Neural progenitor cell (in vitro differentiated cells): ENCODE data around the gene STK39.

Source experiments
- EZH2phosphoT487 ChIP-seq: fragments of 200-600 bp; sonication (generic); IDR thresholded peaks from 2 replicates; pipeline ENCODE4 v1.6.1; 2017; ENCODE audit warnings: antibody characterized with exemption
- TF ChIP-seq, protein P1 (sequence below): fragments of 200-600 bp; sonication (generic); IDR thresholded peaks from 2 replicates; pipeline ENCODE4 v1.5.1; 2017; ENCODE audit warnings: antibody characterized with exemption, mild to moderate bottlenecking

GRCh38 chr2:168097431-168097830 is 150.0 kb downstream of the STK39 start:
- TF ChIP-seq, protein P1, sequence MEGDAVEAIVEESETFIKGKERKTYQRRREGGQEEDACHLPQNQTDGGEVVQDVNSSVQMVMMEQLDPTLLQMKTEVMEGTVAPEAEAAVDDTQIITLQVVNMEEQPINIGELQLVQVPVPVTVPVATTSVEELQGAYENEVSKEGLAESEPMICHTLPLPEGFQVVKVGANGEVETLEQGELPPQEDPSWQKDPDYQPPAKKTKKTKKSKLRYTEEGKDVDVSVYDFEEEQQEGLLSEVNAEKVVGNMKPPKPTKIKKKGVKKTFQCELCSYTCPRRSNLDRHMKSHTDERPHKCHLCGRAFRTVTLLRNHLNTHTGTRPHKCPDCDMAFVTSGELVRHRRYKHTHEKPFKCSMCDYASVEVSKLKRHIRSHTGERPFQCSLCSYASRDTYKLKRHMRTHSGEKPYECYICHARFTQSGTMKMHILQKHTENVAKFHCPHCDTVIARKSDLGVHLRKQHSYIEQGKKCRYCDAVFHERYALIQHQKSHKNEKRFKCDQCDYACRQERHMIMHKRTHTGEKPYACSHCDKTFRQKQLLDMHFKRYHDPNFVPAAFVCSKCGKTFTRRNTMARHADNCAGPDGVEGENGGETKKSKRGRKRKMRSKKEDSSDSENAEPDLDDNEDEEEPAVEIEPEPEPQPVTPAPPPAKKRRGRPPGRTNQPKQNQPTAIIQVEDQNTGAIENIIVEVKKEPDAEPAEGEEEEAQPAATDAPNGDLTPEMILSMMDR = no peak
- TF ChIP-seq EZH2phosphoT487 = no peak
